ENCODE measurements around the gene ARHGAP40.

GRCh38 chr20:38633577-38634093 lies 32.0 kb downstream of the ARHGAP40 start:
- TF ChIP-seq EZH2 (IDR thresholded peaks at IDR 0.05; ENCODE audit: insufficient read depth, poor library complexity, severe bottlenecking) (no peak), EZH2phosphoT487 (IDR thresholded peaks at IDR 0.05; ENCODE audit: insufficient read depth, low read depth) (no peak)

Measured in GM23248 (cell line).